Osteoblast (primary cell): ENCODE results near the gene TRPC5OS. TPM values are rescaled to one million over a fixed set of nuclear protein-coding genes. Genes with fewer than 3 reads are reported as not detected.
A peak's percentile ranks its signal among the peaks of the same experiment; 100 is the strongest.

ENCODE experiments used
- DNase-seq: peaks from one replicate; pipeline ENCODE4 v3.0.0; 2011; ENCODE audit warnings: low spot score, mixed read lengths; ENCODE audit not compliant: insufficient read length; ENCODE audit errors: missing footprints
- H2AFZ ChIP-seq: 2 replicates; pipeline ENCODE4 v1.6.0; 2011; ENCODE audit warnings: mild to moderate bottlenecking, low read length
- H3K27ac ChIP-seq: 2 replicates; pipeline ENCODE4 v1.5.1; 2011; ENCODE audit warnings: mild to moderate bottlenecking, low read depth, low read length, moderate library complexity
- H3K27me3 ChIP-seq: 2 replicates; pipeline ENCODE4 v1.6.0; 2012; ENCODE audit warnings: mild to moderate bottlenecking, control low read depth, inconsistent platforms, low read length, moderate library complexity; ENCODE audit not compliant: insufficient read depth
- H3K36me3 ChIP-seq: 2 replicates; pipeline ENCODE4 v1.5.1; 2011; ENCODE audit warnings: mild to moderate bottlenecking, low read length, control low read depth, moderate library complexity; ENCODE audit not compliant: insufficient read depth
- H3K4me1 ChIP-seq: 2 replicates; pipeline ENCODE4 v1.5.1; 2011; ENCODE audit warnings: mild to moderate bottlenecking, low read length, control low read depth, moderate library complexity; ENCODE audit not compliant: insufficient read depth
- H3K4me2 ChIP-seq: 2 replicates; pipeline ENCODE4 v1.6.0; 2011; ENCODE audit warnings: mild to moderate bottlenecking, low read length; ENCODE audit not compliant: insufficient read depth
- H3K4me3 ChIP-seq: fragments of 200-600 bp; sonication (generic); 3 replicates; pipeline ENCODE4 v1.5.1; 2012; ENCODE audit warnings: mild to moderate bottlenecking, low read length, inconsistent platforms; ENCODE audit not compliant: insufficient read depth
- H3K79me2 ChIP-seq: 2 replicates; pipeline ENCODE4 v1.6.0; 2012; ENCODE audit warnings: mild to moderate bottlenecking, low read length, control low read depth, inconsistent platforms; ENCODE audit not compliant: insufficient read depth
- H3K9me3 ChIP-seq: 2 replicates; pipeline ENCODE4 v1.5.1; 2011; ENCODE audit warnings: low read depth, low read length, control low read depth
- H4K20me1 ChIP-seq: 2 replicates; pipeline ENCODE4 v1.6.0; 2012; ENCODE audit warnings: mild to moderate bottlenecking, low read length, control low read depth; ENCODE audit not compliant: insufficient read depth
- total RNA-seq: library from RNA; depleted of rRNA; stranded (reverse); fragments of >200 nt; gene quantifications from 2 replicates; pipeline ENCODE4 v1.2.3, GENCODE V29; 2012
- TF ChIP-seq, protein P1 (sequence below): IDR thresholded peaks from 2 replicates; pipeline ENCODE4 v1.5.1; 2011; ENCODE audit warnings: mild to moderate bottlenecking, low read depth, low read length, moderate library complexity; ENCODE audit errors: extremely low read depth

TRPC5OS gene
- total RNA-seq, 1 donor = not detected

DNA sequence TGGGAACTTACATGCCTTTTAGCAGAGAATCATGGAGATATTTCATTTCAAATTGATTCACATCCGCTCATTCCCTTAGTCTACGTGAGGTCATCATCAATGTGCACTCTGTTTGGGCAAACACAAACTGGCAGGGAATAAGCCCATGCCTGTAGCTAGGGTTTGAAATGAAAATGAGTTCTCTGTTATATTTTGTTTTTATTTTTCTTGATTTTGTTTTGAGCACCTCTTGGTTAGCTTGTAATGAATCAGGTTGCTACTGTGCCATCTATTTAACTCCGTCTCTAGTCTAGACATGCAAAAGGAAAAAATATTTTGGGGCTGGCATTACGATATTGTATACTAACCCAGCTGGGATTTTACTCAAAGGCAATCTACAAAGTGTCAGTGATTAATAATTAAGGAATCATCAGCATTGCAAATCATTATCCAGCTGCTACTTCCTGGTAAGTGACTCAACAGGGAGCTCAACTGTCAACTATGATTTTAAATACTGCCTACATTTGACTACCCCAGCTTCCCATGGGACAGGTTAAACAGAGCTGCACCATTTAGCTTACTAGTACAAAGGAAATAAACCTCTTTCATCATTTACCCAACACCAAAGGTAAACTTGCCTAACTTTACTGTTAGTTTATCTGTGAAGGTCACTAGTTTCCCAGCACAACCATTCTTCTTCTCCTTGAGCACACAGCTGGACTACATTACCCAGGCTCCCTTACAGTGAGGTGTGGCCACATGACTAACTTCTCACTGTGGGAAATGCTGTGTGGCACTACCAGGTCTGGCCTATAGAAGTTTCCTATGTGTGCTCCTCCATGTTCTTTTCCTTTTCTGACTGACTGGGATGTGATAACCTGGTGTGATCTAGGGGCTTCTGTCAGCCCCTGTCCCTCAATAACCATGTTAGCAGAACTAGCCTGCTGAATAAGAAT is 21.2 kb upstream of the TRPC5OS start:
- TF ChIP-seq, protein P1, sequence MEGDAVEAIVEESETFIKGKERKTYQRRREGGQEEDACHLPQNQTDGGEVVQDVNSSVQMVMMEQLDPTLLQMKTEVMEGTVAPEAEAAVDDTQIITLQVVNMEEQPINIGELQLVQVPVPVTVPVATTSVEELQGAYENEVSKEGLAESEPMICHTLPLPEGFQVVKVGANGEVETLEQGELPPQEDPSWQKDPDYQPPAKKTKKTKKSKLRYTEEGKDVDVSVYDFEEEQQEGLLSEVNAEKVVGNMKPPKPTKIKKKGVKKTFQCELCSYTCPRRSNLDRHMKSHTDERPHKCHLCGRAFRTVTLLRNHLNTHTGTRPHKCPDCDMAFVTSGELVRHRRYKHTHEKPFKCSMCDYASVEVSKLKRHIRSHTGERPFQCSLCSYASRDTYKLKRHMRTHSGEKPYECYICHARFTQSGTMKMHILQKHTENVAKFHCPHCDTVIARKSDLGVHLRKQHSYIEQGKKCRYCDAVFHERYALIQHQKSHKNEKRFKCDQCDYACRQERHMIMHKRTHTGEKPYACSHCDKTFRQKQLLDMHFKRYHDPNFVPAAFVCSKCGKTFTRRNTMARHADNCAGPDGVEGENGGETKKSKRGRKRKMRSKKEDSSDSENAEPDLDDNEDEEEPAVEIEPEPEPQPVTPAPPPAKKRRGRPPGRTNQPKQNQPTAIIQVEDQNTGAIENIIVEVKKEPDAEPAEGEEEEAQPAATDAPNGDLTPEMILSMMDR = no peak
- Histone ChIP-seq H3K4me1 (no peaks in the 10 kb centered on the region), H3K79me2 (no peaks in the 10 kb centered on the region), H3K36me3 (no peaks in the 10 kb centered on the region), H3K4me2 (no peak overlapping the region), H3K27me3 (peaks cover 8% of the 10 kb centered on the region), H4K20me1 (no peaks in the 10 kb centered on the region), H3K27ac (no peak overlapping the region), H3K9me3 (no peaks in the 10 kb centered on the region), H2AFZ (no peak overlapping the region), H3K4me3 (no peak overlapping the region)
- peak; percentile 59 for DNase-seq

DNA sequence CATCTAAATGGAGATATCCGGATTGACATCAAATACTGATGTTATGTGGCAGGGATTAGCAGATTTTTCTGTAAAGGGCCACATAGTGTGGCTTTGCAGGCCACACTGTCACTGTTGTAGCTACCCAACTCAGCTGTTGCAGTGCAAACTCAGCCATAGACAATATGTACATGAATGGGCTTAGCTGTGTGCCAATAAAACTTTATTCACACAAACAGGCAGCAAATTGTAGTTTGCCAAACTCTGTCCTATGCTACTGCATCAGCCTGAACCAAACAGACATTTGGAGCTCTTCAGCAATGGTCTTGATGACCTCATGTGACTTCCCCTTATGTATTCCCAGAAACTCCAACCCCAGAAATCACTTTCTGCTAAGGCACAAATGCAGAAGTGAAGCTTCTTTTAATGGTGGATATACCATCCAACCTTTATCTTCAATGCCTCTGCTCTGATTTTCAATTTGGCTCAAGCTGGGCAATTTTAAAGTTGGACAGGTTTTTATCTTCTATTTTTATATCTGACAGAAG is 18.4 kb upstream of the TRPC5OS start:
- Histone ChIP-seq H4K20me1 (no peaks in the 10 kb centered on the region), H3K4me3 (no peak overlapping the region), H3K4me2 (no peak overlapping the region), H3K27ac (no peak overlapping the region), H3K36me3 (no peaks in the 10 kb centered on the region), H3K79me2 (no peaks in the 10 kb centered on the region), H3K4me1 (no peaks in the 10 kb centered on the region), H3K9me3 (no peaks in the 10 kb centered on the region), H2AFZ (no peak overlapping the region), H3K27me3 (peaks cover 14% of the 10 kb centered on the region)
- TF ChIP-seq, protein P1 = no peak
- DNase-seq = no peak

GRCh38 chrX:111861605-111862004 is 14.4 kb upstream of the TRPC5OS start:
- no peaks in the 10 kb centered on the region for H3K36me3 ChIP-seq

GRCh38 chrX:111867236-111867635 is 8.7 kb upstream of the TRPC5OS start:
- no peaks in the 10 kb centered on the region for H3K9me3 ChIP-seq
- no peak overlapping the region for H2AFZ ChIP-seq
- H4K20me1 ChIP-seq = no peaks in the 10 kb centered on the region
- no peak overlapping the region for H3K4me3 ChIP-seq
- H3K27me3 ChIP-seq = peaks cover 23% of the 10 kb centered on the region
- no peak overlapping the region for H3K27ac ChIP-seq
- H3K79me2 ChIP-seq = no peaks in the 10 kb centered on the region
- no peak overlapping the region for H3K4me2 ChIP-seq
- TF ChIP-seq, protein P1 = no peak
- DNase-seq = no peak
- H3K36me3 ChIP-seq = no peaks in the 10 kb centered on the region
- H3K4me1 ChIP-seq = no peaks in the 10 kb centered on the region

More at GRCh38 chrX:111861605-111862004, 14.4 kb upstream of the TRPC5OS start:
- no peak for DNase-seq
- no peaks in the 10 kb centered on the region for H3K4me1 ChIP-seq
- no peak overlapping the region for H3K4me2 ChIP-seq
- no peaks in the 10 kb centered on the region for H4K20me1 ChIP-seq
- TF ChIP-seq, protein P1 = no peak
- no peak overlapping the region for H3K27ac ChIP-seq
- no peak overlapping the region for H2AFZ ChIP-seq
- H3K9me3 ChIP-seq = no peaks in the 10 kb centered on the region
- no peaks in the 10 kb centered on the region for H3K79me2 ChIP-seq
- H3K27me3 ChIP-seq = peaks cover 16% of the 10 kb centered on the region
- H3K4me3 ChIP-seq = no peak overlapping the region
